ENCODE data around the gene FGF4. TPM values are rescaled to one million over a fixed set of nuclear protein-coding genes. Genes with fewer than 3 reads are reported as not detected.
A peak's percentile ranks its signal among the peaks of the same experiment; 100 is the strongest.

FGF4 gene
- total and polyA plus RNA-seq, 12 donors = not detected

DNA sequence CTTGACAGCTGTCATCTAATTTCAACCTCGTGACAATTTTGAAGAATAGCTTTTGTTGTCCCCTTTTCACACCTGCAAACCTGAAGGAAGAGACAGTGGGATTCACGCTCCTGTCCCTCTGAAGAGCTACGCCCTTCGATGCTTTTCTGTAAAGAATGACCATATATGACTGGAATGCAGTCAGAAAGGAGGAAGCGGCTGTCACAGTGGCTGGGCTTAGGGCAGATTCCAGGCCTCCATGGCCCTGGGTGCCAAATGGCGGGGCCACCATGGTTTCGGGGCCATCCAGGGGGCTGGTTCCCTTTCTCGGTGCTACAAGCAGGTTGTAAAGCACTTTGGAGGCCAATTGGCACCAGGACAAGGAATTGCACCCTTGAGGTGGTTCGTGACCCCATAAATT, 49.1 kb downstream of the FGF4 start:
- Histone ChIP-seq H3K9me3 (no peaks in the 10 kb centered on the region), H3K4me3 (no peak overlapping the region), H3K27ac (no peak overlapping the region), H3K4me1 (no peaks in the 10 kb centered on the region), H3K36me3 (no peaks in the 10 kb centered on the region), H3K27me3 (peaks cover 0 to 89% (median 54%) of the 10 kb centered on the region in 7 donors)
- DNase-seq (no peak), ATAC-seq (no peak)
- TF ChIP-seq, protein P1, sequence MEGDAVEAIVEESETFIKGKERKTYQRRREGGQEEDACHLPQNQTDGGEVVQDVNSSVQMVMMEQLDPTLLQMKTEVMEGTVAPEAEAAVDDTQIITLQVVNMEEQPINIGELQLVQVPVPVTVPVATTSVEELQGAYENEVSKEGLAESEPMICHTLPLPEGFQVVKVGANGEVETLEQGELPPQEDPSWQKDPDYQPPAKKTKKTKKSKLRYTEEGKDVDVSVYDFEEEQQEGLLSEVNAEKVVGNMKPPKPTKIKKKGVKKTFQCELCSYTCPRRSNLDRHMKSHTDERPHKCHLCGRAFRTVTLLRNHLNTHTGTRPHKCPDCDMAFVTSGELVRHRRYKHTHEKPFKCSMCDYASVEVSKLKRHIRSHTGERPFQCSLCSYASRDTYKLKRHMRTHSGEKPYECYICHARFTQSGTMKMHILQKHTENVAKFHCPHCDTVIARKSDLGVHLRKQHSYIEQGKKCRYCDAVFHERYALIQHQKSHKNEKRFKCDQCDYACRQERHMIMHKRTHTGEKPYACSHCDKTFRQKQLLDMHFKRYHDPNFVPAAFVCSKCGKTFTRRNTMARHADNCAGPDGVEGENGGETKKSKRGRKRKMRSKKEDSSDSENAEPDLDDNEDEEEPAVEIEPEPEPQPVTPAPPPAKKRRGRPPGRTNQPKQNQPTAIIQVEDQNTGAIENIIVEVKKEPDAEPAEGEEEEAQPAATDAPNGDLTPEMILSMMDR (IDR thresholded peaks at IDR 0.05) = no peak
- intact Hi-C loops (cut with DNase I) = no loop called here
- 72 to 73% methylated on average over 9 of the region's 9 CpGs for WGBS, 2 donors

DNA sequence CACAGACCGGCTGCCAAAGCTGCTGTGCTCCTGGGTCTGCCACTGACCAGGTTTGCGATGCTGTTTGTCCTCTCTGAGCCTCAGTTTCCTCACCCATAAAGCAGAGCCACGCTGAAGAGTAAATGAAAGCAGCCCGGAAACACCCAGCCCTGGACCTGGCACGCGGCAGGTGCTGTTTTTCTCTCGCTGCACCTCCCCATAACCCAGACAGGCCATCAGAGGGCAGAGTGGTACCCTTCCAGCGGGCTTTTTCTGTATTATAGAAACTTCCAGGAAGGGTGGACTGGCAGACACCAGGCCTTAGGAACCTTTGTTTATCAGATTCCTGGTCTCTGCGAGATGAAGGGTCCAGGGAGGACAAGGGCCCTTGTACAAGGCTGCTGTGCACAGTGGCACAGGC, 53.4 kb downstream of the FGF4 start:
- intact Hi-C loops (cut with DNase I) = no loop called here
- no peak for DNase-seq
- H3K27ac ChIP-seq = no peak overlapping the region
- H3K9me3 ChIP-seq = no peaks in the 10 kb centered on the region
- 48 to 55% methylated on average over 9 of the region's 9 CpGs for WGBS, 2 donors
- no peaks in the 10 kb centered on the region for H3K36me3 ChIP-seq
- no peak for ATAC-seq
- peaks cover 5 to 94% (median 84%) of the 10 kb centered on the region in 7 donors for H3K27me3 ChIP-seq
- H3K4me1 ChIP-seq = peaks cover 0 to 5% (median 0%) of the 10 kb centered on the region in 9 donors
- H3K4me3 ChIP-seq = no peak overlapping the region
- TF ChIP-seq, protein P1 (IDR thresholded peaks at IDR 0.05) = peak in 4 of 9 donors; percentile 10 to 20 (median 14)

DNA sequence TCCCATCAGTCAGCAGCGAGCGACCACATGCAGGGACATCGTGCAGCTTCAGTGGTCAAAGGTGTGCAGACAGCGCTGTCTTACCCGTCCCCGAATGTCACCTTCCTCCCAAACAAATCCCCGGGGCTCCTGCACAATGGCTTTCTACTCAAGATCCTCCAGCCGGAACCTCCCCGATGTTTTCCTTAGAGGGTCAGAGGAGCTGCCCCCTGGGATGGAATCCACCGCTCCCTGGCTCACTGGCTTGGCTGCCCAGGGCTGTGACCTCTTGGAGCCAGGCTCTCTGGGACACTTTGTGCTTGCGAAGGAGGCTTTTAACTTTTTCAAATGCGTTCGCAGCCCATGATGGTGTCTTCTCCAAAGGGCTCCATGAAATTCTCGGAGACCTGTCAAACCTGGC, 54.0 kb downstream of the FGF4 start:
- Histone ChIP-seq H3K27ac (no peak overlapping the region), H3K27me3 (peaks cover 5 to 93% (median 84%) of the 10 kb centered on the region in 7 donors), H3K4me1 (peaks cover 0 to 5% (median 0%) of the 10 kb centered on the region in 9 donors), H3K36me3 (no peaks in the 10 kb centered on the region), H3K9me3 (no peaks in the 10 kb centered on the region), H3K4me3 (no peak overlapping the region)
- DNase-seq (no peak), ATAC-seq (no peak)
- intact Hi-C loops (cut with DNase I) = no loop called here
- 50 to 52% methylated on average over 14 of the region's 14 CpGs for WGBS, 2 donors
- TF ChIP-seq, protein P1 (IDR thresholded peaks at IDR 0.05) = no peak

Other genes with a start within 250 kb of the FGF4 start
- 100 to 1,000 TPM in 9 of 10 donors, 10 to 100 TPM in 1; 88.8 to 292 (median 189) TPM for gene CCND1, start 134.2 kb downstream of the FGF4 start, total RNA-seq
- gene CCND1, start 134.2 kb downstream of the FGF4 start, polyA plus RNA-seq = 10 to 100 TPM; 11.4 to 30.4 TPM
- 1 to 10 TPM; 7.0 to 9.7 (median 8.1) TPM for gene LTO1, start 100.0 kb downstream of the FGF4 start, total RNA-seq
- gene LTO1, start 100.0 kb downstream of the FGF4 start, polyA plus RNA-seq = 10 to 100 TPM; 10.9 to 22.6 TPM
- gene FGF19, start 71.3 kb downstream of the FGF4 start, total RNA-seq = not detected
- gene FGF19, start 71.3 kb downstream of the FGF4 start, polyA plus RNA-seq = not detected
- gene FGF3, start 44.1 kb upstream of the FGF4 start, total RNA-seq = not detected
- gene FGF3, start 44.1 kb upstream of the FGF4 start, polyA plus RNA-seq = not detected